A673 (cell line): ENCODE data around the gene FAM114A1. TPM values are rescaled to one million over a fixed set of nuclear protein-coding genes. Genes with fewer than 3 reads are reported as not detected.

Experiments
- BruUV-seq: library from RNA; stranded (reverse); fragments of 400-500 nt; replicated peaks from 2 replicates; lab custom pipeline; 2021; lab: Mats Ljungman, UMichigan
- CTCF ChIA-PET: fragments of 300-600 bp; sonication (Branson Sonifier 250); formaldehyde crosslinking; loops from one replicate; lab custom pipeline; 2022; ENCODE audit warnings: antibody characterized with exemption; lab: Charles Lee
- POLR2A ChIA-PET: fragments of 300-600 bp; sonication (Branson Sonifier 250); formaldehyde crosslinking; loops from one replicate; lab custom pipeline; 2022; ENCODE audit warnings: antibody characterized with exemption; ENCODE audit not compliant: low non-redundant PET; lab: Charles Lee
- DNase-seq: peaks from one replicate; pipeline ENCODE4 v3.0.0-alpha.2; 2015; ENCODE audit warnings: low spot score
- H3K27ac ChIP-seq: fragments of 200-600 bp; sonication (generic); 2 replicates; pipeline ENCODE4 v1.5.1; 2016; ENCODE audit warnings: mixed run types, low read depth, mild to moderate bottlenecking, mixed read lengths, antibody characterized with exemption, low read length; ENCODE audit not compliant: poor library complexity, severe bottlenecking
- H3K27me3 ChIP-seq: fragments of 200-600 bp; sonication (generic); replicated peaks from 2 replicates; pipeline ENCODE4 v1.6.1; 2017; ENCODE audit warnings: mixed run types, low read depth, mild to moderate bottlenecking, mixed read lengths, antibody characterized with exemption, low read length; ENCODE audit not compliant: insufficient read depth, poor library complexity
- H3K36me3 ChIP-seq: fragments of 200-600 bp; sonication (generic); 2 replicates; pipeline ENCODE4 v1.6.1; 2016; ENCODE audit warnings: mixed run types, mild to moderate bottlenecking, mixed read lengths, antibody characterized with exemption, low read length; ENCODE audit not compliant: insufficient read depth, poor library complexity, severe bottlenecking
- H3K4me1 ChIP-seq: fragments of 200-600 bp; sonication (generic); 2 replicates; pipeline ENCODE4 v1.6.1; 2017; ENCODE audit warnings: mixed run types, mild to moderate bottlenecking, mixed read lengths, antibody characterized with exemption, low read length; ENCODE audit not compliant: insufficient read depth, poor library complexity, severe bottlenecking
- H3K4me3 ChIP-seq: fragments of 200-600 bp; sonication (generic); 2 replicates; pipeline ENCODE4 v1.5.1; 2016; ENCODE audit warnings: low read depth, mixed run types, mild to moderate bottlenecking, mixed read lengths, low read length; ENCODE audit not compliant: poor library complexity, severe bottlenecking
- H3K9me3 ChIP-seq: fragments of 200-600 bp; sonication (generic); 2 replicates; pipeline ENCODE4 v1.6.1; 2016; ENCODE audit warnings: mixed run types, low read depth, mild to moderate bottlenecking, mixed read lengths, antibody characterized with exemption, low read length; ENCODE audit not compliant: poor library complexity, severe bottlenecking
- EZH2 ChIP-seq: fragments of 200-600 bp; sonication (generic); IDR thresholded peaks from 2 replicates; pipeline ENCODE4 v1.6.1; 2017; ENCODE audit warnings: borderline replicate concordance, low read depth, mild to moderate bottlenecking, mixed read lengths, antibody characterized with exemption, low read length; ENCODE audit not compliant: poor library complexity, severe bottlenecking
- intact Hi-C: fragments of 100-400 bp; cut with micrococcal nuclease; formaldehyde crosslinking; loops from one replicate; pipeline ENCODE4 v1.10.0; 2022; ENCODE audit not compliant: unreplicated experiment
- total RNA-seq: library from RNA; stranded (reverse); gene quantifications from 2 replicates; pipeline ENCODE4 v1.2.3, GENCODE V29; 2021
- TF ChIP-seq, protein P1 (sequence below): fragments of 300-800, 200-600 bp; sonication (generic); conservative IDR thresholded peaks from 2 replicates; pipeline ENCODE4 v1.5.1; 2017; ENCODE audit warnings: low read depth, mild to moderate bottlenecking, antibody characterized with exemption, low read length, moderate library complexity, mixed read lengths

Gene FAM114A1
- total RNA-seq, 1 experiment from 2014 or later, result 4.2 TPM

DNA sequence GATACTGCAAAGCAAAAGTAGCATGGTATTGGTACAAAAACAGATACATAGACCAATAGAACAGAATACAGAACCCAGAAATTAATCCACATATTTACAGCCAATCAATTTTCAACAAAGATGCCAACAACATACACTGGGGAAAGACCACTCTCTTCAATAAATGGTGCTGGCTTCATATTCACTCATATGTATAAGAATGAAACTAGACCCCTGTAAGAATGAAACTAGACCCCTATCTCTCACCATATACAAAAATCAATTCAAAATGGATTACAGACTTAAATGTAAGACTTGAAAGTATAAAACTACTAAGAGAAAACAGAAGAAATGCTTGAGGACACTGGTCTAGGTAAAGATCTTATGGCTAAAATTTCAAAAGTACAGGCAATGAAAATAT is 30.3 kb upstream of the FAM114A1 start:
- Histone ChIP-seq H3K27me3 (no peaks in the 10 kb centered on the region), H3K4me1 (no peaks in the 10 kb centered on the region), H3K4me3 (no peak overlapping the region), H3K9me3 (no peaks in the 10 kb centered on the region), H3K27ac (no peak overlapping the region), H3K36me3 (no peaks in the 10 kb centered on the region)
- TF ChIP-seq, protein P1, sequence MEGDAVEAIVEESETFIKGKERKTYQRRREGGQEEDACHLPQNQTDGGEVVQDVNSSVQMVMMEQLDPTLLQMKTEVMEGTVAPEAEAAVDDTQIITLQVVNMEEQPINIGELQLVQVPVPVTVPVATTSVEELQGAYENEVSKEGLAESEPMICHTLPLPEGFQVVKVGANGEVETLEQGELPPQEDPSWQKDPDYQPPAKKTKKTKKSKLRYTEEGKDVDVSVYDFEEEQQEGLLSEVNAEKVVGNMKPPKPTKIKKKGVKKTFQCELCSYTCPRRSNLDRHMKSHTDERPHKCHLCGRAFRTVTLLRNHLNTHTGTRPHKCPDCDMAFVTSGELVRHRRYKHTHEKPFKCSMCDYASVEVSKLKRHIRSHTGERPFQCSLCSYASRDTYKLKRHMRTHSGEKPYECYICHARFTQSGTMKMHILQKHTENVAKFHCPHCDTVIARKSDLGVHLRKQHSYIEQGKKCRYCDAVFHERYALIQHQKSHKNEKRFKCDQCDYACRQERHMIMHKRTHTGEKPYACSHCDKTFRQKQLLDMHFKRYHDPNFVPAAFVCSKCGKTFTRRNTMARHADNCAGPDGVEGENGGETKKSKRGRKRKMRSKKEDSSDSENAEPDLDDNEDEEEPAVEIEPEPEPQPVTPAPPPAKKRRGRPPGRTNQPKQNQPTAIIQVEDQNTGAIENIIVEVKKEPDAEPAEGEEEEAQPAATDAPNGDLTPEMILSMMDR, result no peak
- no peak for TF ChIP-seq EZH2
- no TSS peak for BruUV-seq
- CTCF ChIA-PET, result no interaction called here
- intact Hi-C loops, result no loop called here
- DNase-seq, result no peak
- POLR2A ChIA-PET, result no interaction called here

DNA sequence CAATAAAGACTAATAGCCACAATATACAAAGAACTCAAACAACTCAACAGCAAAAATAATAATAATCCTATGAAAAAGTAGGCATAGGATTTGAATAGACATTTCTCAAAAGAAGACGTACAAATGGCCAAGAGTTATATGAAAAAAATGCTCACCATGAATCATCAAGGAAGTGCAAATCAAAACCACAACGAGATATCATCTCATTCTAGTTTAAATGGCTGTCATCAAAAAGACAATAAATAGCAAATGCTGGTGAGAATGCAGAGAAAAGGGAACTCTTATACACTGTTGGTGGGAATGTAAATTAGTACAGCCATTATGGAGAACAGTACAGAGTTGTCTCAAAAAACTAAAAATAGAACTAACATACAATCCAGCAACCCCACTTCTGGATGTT is 29.8 kb upstream of the FAM114A1 start:
- H3K9me3 ChIP-seq, result no peaks in the 10 kb centered on the region
- no peak for DNase-seq
- no peaks in the 10 kb centered on the region for H3K4me1 ChIP-seq
- no peaks in the 10 kb centered on the region for H3K27me3 ChIP-seq
- ChIA-PET POLR2A (no interaction called here), CTCF (no interaction called here)
- H3K36me3 ChIP-seq, result no peaks in the 10 kb centered on the region
- intact Hi-C loops, result no loop called here
- BruUV-seq, result no TSS peak
- H3K4me3 ChIP-seq, result no peak overlapping the region
- H3K27ac ChIP-seq, result no peak overlapping the region
- no peak for TF ChIP-seq EZH2
- TF ChIP-seq, protein P1, result no peak

DNA sequence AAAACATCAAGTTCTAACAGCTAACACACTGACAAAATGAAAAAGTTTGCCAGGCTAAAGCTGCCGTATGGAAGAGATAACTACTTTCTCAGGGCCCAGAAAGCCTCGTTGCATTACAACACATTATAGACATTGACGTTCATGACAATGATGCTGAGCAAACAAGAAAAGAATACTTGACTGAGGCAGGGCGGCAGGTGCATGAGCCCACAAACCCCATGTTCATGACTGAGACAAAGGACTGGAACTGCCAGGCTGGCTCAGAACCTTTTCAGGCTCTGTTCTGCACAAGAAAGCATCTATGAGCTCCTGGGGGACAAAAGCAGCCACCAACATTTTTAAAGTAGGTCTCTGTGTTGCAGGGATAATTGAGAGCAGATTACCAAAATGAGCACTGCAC is 24.6 kb upstream of the FAM114A1 start:
- no peak for TF ChIP-seq EZH2
- TF ChIP-seq, protein P1, result no peak
- H3K4me1 ChIP-seq, result no peaks in the 10 kb centered on the region
- H3K4me3 ChIP-seq, result no peak overlapping the region
- no peaks in the 10 kb centered on the region for H3K9me3 ChIP-seq
- intact Hi-C loops, result no loop called here
- ChIA-PET POLR2A (no interaction called here), CTCF (no interaction called here)
- H3K27ac ChIP-seq, result no peak overlapping the region
- H3K27me3 ChIP-seq, result no peaks in the 10 kb centered on the region
- DNase-seq, result no peak
- BruUV-seq, result no TSS peak
- no peaks in the 10 kb centered on the region for H3K36me3 ChIP-seq
